CD4-positive, CD25-positive, alpha-beta regulatory T cell (primary cell): ENCODE data around the gene MGAT5B. TPM values are rescaled to one million over a fixed set of nuclear protein-coding genes. Genes with fewer than 3 reads are reported as not detected.
A peak's percentile ranks its signal among the peaks of the same experiment; 100 is the strongest.

ENCODE experiments used
- ATAC-seq, 2 donors: fragments of 150-1000 bp; cut with Tn5 transposase; one replicate each; pipeline ENCODE4 v1.10.0; 2021; ENCODE audit warnings: low read depth in 2 of 2, moderate number of reproducible peaks in 2 of 2, moderate library complexity in 1 of 2
- DNase-seq, 3 donors: peaks; one replicate each; pipeline versions ENCODE4 v3.0.0 to v3.0.0-alpha.2; 2012 to 2022; ENCODE audit warnings: mixed read lengths in 1 of 3
- H3K27ac ChIP-seq: one replicate; pipeline ENCODE4 v1.7.0; 2013; ENCODE audit warnings: mild to moderate bottlenecking, low read length; ENCODE audit not compliant: insufficient read depth, poor library complexity, severe bottlenecking
- H3K27me3 ChIP-seq: one replicate; pipeline ENCODE4 v1.7.0; 2013; ENCODE audit warnings: low read length; ENCODE audit not compliant: control insufficient read depth, insufficient read depth
- H3K36me3 ChIP-seq: one replicate; pipeline ENCODE4 v1.7.0; 2013; ENCODE audit warnings: mild to moderate bottlenecking, low read length, moderate library complexity; ENCODE audit not compliant: control insufficient read depth, insufficient read depth
- H3K4me1 ChIP-seq: 2 replicates; pipeline ENCODE4 v1.7.0; 2013; ENCODE audit warnings: mild to moderate bottlenecking, low read length; ENCODE audit not compliant: insufficient read depth, control insufficient read depth, poor library complexity, severe bottlenecking
- H3K4me3 ChIP-seq: one replicate; pipeline ENCODE4 v1.7.0; 2013; ENCODE audit warnings: low read depth, mild to moderate bottlenecking, low read length, moderate library complexity
- H3K9me3 ChIP-seq, 2 experiments: 1 replicate in 1 of 2; 2 replicates in 1 of 2; pipeline ENCODE4 v1.7.0; 2013; ENCODE audit warnings: low read length in 2 of 2, mild to moderate bottlenecking in 1 of 2, moderate library complexity in 1 of 2; ENCODE audit not compliant: control insufficient read depth in 2 of 2
- H3K27ac Mint-ChIP-seq, 3 donors: one replicate each; pipeline ENCODE4 v1.8.0; 2020 to 2022; ENCODE audit warnings: mild to moderate bottlenecking in 3 of 3, mixed read lengths in 3 of 3, moderate library complexity in 2 of 3
- H3K27me3 Mint-ChIP-seq: one replicate; pipeline ENCODE4 v1.8.0; 2022; ENCODE audit warnings: mild to moderate bottlenecking, mixed read lengths
- H3K36me3 Mint-ChIP-seq: one replicate; pipeline ENCODE4 v1.8.0; 2020; ENCODE audit warnings: mixed read lengths
- H3K4me1 Mint-ChIP-seq, 4 donors: one replicate each; pipeline ENCODE4 v1.8.0; 2020 to 2022; ENCODE audit warnings: mixed read lengths in 4 of 4, mild to moderate bottlenecking in 1 of 4
- H3K4me3 Mint-ChIP-seq, 4 donors: one replicate each; pipeline ENCODE4 v1.8.0; 2020 to 2022; ENCODE audit warnings: mild to moderate bottlenecking in 4 of 4, mixed read lengths in 4 of 4, moderate library complexity in 3 of 4
- H3K9me3 Mint-ChIP-seq, 7 donors: one replicate each; pipeline ENCODE4 v1.8.0; 2020 to 2022; ENCODE audit warnings: mixed read lengths in 7 of 7, mild to moderate bottlenecking in 3 of 7, moderate library complexity in 2 of 7
- polyA plus RNA-seq, 4 donors: library from polyadenylated mRNA; unstranded; fragments of 300-500 nt; fragmentation: Illumina TruSeq; gene quantifications; one replicate each; pipeline ENCODE4 v1.2.3, GENCODE V29; 2021
- total RNA-seq: library from RNA; stranded (reverse); gene quantifications from one replicate; pipeline ENCODE4 v1.2.3, GENCODE V29; 2022

Gene MGAT5B
- total and polyA plus RNA-seq, 5 donors from 2014 or later = not detected

GRCh38 chr17:76867578-76868175 is 527 bp upstream of the MGAT5B start:
- Mint-ChIP-seq H3K9me3 (no peaks in the 10 kb centered on the region), H3K27ac (no peak overlapping the region), H3K4me1 (peaks cover 0 to 13% (median 3%) of the 10 kb centered on the region in 4 donors), H3K4me3 (peak overlapping the region in 3 of 4 donors; percentile 74 to 91 (median 76)), H3K27me3 (peaks cover 42% of the 10 kb centered on the region), H3K36me3 (no peaks in the 10 kb centered on the region)
- DNase-seq (no peak), ATAC-seq (no peak)
- H3K4me3 ChIP-seq = no peak overlapping the region
- H3K36me3 ChIP-seq = no peaks in the 10 kb centered on the region
- H3K27ac ChIP-seq = no peak overlapping the region
- H3K27me3 ChIP-seq = no peaks in the 10 kb centered on the region
- peaks cover 14% of the 10 kb centered on the region for H3K4me1 ChIP-seq
- H3K9me3 ChIP-seq = no peaks in the 10 kb centered on the region

DNA sequence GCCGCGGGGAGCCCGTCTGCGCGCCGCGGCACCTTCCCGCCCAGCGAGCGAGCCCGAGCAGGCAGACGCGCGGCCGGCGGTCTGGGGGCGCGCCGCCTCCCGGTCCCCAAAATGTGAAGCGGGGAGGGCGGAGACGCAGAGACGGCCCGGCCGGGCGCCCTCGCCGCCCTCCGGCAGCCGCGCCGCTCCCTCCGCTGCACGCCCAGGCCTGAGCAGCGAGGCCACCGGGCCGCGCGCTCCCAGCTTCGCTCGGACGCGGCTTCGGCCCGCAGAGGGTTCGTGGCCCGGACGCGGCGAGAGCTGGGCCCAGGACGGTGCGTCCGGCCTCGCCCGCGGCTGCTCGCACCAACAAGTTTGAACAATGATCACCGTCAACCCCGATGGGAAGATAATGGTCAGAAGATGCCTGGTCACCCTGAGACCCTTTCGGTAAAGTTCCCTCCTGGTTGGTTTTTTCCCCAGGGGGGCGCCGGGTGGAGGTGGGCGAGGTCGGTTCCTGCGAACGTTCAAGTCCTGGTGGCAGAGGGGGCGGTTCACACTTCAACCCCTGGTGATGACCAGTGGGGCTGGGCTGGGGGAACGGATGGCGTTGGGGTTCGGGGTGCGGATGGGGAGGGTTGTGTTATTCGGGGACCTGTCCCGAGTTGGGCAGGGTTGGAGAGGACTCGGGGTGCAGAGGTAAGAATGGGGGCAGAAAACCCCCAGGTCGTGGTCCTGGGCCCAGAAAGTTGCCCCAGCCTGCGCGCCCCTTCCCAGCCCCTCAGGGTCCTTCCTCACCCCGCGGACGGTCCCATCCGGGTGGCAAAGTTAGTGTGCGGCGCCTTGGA is 678 bp downstream of the MGAT5B start:
- Histone ChIP-seq H3K36me3 (no peaks in the 10 kb centered on the region), H3K27ac (no peak overlapping the region), H3K27me3 (no peaks in the 10 kb centered on the region), H3K4me1 (peaks cover 14% of the 10 kb centered on the region), H3K4me3 (no peak overlapping the region), H3K9me3 (no peaks in the 10 kb centered on the region)
- Mint-ChIP-seq H3K4me3 (peak overlapping the region in 2 of 4 donors; percentile 50 to 61), H3K27ac (no peak overlapping the region), H3K36me3 (no peaks in the 10 kb centered on the region), H3K4me1 (peaks cover 0 to 13% (median 3%) of the 10 kb centered on the region in 4 donors), H3K27me3 (peaks cover 44% of the 10 kb centered on the region), H3K9me3 (no peaks in the 10 kb centered on the region)
- ATAC-seq (no peak), DNase-seq (no peak)

DNA sequence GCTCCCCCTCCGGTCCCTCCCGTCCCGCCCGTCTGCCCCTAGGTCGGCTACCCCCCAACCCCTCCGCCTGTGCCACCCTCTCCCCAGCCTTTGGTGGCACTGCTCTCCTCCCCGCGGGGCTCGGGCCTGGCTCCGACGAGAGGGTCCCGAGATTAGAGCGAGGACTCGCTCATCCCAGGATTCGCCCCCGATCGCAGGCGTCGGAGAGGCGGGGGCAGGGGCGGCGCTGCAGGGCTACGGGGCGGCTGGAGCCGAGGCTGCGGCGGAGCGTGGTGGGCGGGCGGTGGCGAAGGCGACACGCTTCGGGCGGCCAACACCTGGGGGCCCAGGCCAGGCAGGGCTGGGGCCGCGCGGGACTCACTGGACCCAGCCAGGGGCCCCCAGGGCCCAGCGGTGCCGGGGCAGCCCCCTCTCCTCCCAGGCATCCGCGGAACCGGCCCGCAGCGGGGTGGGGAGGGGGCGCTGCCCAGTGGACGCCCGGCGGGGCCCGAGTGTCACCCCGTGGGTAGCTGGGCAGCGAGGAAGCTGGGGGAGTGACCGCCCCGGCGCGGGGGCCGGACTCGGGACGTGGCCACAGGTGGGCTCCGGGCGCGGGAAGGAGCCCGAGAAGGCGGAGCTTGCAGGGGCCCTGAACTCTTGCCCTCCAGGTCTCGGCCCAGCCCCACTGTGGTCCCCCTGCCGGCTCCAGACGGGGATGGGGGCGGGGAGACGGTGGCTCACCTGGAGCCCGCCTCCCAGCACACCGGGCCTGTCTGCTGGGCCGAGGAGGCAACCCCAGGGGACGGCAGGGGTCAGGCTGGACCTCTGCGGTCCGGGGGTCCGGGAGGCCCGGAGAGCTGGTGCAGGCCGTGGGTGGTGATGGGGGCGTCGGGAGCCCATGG is 1.5 kb downstream of the MGAT5B start:
- no peaks in the 10 kb centered on the region for H3K27me3 ChIP-seq
- Mint-ChIP-seq H3K27ac (no peak overlapping the region), H3K27me3 (peaks cover 44% of the 10 kb centered on the region), H3K36me3 (no peaks in the 10 kb centered on the region), H3K9me3 (no peaks in the 10 kb centered on the region), H3K4me3 (no peak overlapping the region), H3K4me1 (peaks cover 0 to 13% (median 3%) of the 10 kb centered on the region in 4 donors)
- ATAC-seq (no peak), DNase-seq (no peak)
- H3K4me1 ChIP-seq = peaks cover 14% of the 10 kb centered on the region
- H3K36me3 ChIP-seq = no peaks in the 10 kb centered on the region
- H3K4me3 ChIP-seq = no peak overlapping the region
- H3K27ac ChIP-seq = no peak overlapping the region
- H3K9me3 ChIP-seq = peaks cover 0 to 3% of the 10 kb centered on the region in 2 experiments

DNA sequence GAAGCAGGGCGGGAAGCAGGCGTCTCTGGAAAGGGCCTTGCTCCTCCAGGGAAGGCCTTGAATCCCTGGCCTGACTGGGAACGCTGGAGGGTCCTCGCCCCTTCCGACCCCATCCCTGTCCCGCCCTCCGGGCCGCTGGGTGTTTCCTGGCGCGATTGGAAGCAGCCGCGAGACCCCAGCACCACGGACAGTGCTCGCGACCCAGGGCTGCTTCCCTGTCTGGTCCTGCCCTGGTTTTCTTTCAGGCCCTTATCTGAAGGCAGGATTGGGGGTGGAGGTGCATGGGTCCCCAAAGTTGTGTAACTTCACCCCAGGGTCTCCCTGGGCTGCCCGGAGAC is 2.1 kb downstream of the MGAT5B start:
- peaks cover 14% of the 10 kb centered on the region for H3K4me1 ChIP-seq
- peaks cover 0 to 9% of the 10 kb centered on the region in 2 experiments for H3K9me3 ChIP-seq
- no peak for DNase-seq
- no peaks in the 10 kb centered on the region for H3K36me3 Mint-ChIP-seq
- H3K36me3 ChIP-seq = no peaks in the 10 kb centered on the region
- ATAC-seq = no peak
- H3K9me3 Mint-ChIP-seq = peaks cover 0 to 3% (median 0%) of the 10 kb centered on the region in 7 donors
- H3K4me3 ChIP-seq = no peak overlapping the region
- no peak overlapping the region for H3K27ac ChIP-seq
- H3K27me3 ChIP-seq = no peaks in the 10 kb centered on the region
- H3K4me3 Mint-ChIP-seq = no peak overlapping the region
- peaks cover 44% of the 10 kb centered on the region for H3K27me3 Mint-ChIP-seq
- H3K27ac Mint-ChIP-seq = peak overlapping the region in 1 of 3 donors; percentile 32
- peaks cover 0 to 13% (median 3%) of the 10 kb centered on the region in 4 donors for H3K4me1 Mint-ChIP-seq

DNA sequence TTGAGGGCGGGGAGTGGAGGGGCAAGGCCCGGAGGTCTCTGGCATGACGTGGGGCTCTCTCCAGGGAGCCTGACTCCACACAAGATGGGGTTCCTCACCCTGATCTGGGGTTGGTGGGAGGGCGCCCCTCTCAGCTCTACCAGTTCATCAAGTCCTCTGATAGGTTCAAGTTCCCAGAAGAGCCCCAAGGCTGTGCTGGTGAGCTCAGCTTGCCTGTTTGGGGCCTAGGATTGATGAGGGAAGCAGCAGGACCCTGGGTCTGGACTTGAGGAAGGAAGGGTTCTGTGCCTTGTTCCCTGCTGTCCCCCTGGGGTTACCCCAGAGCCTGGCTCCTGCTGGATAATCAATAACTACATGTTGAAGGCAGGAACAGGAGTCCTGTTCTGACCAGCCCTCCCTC is 3.5 kb downstream of the MGAT5B start:
- H3K9me3 ChIP-seq = peaks cover 2 to 14% of the 10 kb centered on the region in 2 experiments
- peaks cover 14% of the 10 kb centered on the region for H3K4me1 ChIP-seq
- H3K36me3 ChIP-seq = no peaks in the 10 kb centered on the region
- H3K27ac ChIP-seq = no peak overlapping the region
- H3K27ac Mint-ChIP-seq = no peak overlapping the region
- no peak for DNase-seq
- H3K36me3 Mint-ChIP-seq = no peaks in the 10 kb centered on the region
- H3K4me3 ChIP-seq = no peak overlapping the region
- ATAC-seq = no peak
- H3K27me3 ChIP-seq = no peaks in the 10 kb centered on the region
- H3K4me1 Mint-ChIP-seq = peaks cover 0 to 13% (median 3%) of the 10 kb centered on the region in 4 donors
- peaks cover 40% of the 10 kb centered on the region for H3K27me3 Mint-ChIP-seq
- peak overlapping the region in 3 of 4 donors; percentile 32 to 63 (median 46) for H3K4me3 Mint-ChIP-seq
- H3K9me3 Mint-ChIP-seq = peaks cover 0 to 7% (median 0%) of the 10 kb centered on the region in 7 donors

DNA sequence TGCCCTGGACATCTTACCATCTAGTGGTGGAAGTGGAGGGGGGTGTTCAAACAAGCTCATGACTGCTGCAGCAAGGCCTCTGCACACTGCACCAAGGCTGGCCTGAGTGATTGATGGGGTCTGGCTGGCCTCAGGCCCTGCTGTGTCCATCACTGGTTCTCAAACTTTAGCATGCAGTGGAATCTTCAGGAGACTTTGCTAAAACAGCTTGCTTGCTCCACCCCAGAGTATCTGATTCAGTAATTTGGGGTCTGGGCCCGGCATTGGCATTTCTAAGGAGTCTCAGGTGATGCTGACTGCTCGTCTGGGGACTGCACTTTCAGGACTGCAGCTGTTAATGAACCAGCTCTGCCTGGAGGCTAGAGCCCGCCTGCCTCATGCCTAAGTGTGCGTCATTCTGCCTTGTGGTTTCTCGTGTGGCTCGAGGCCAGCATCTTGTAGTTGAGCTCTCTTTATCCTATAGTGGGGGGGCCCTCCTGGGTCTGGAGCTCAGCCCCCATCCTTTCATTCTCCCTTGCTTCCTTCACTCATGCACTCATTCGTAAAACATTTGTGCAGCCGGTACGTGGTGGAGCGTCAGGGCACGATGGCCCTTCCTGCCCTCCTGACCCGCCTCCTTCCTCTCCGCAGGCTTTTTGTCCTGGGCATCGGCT is 4.1 kb downstream of the MGAT5B start:
- Histone ChIP-seq H3K27ac (no peak overlapping the region), H3K27me3 (no peaks in the 10 kb centered on the region), H3K36me3 (no peaks in the 10 kb centered on the region), H3K9me3 (peaks cover 2 to 14% of the 10 kb centered on the region in 2 experiments), H3K4me1 (peaks cover 14% of the 10 kb centered on the region), H3K4me3 (no peak overlapping the region)
- Mint-ChIP-seq H3K27ac (no peak overlapping the region), H3K27me3 (peaks cover 36% of the 10 kb centered on the region), H3K9me3 (peaks cover 0 to 7% (median 0%) of the 10 kb centered on the region in 7 donors), H3K4me1 (peaks cover 0 to 13% (median 3%) of the 10 kb centered on the region in 4 donors), H3K36me3 (no peaks in the 10 kb centered on the region), H3K4me3 (no peak overlapping the region)
- DNase-seq = no peak
- ATAC-seq = peak in 1 of 2 donors; percentile 15

GRCh38 chr17:76872874-76873221 is 4.6 kb downstream of the MGAT5B start:
- no peaks in the 10 kb centered on the region for H3K36me3 Mint-ChIP-seq
- H3K9me3 Mint-ChIP-seq = peaks cover 0 to 7% (median 0%) of the 10 kb centered on the region in 7 donors

More at GRCh38 chr17:76872874-76873221, 4.6 kb downstream of the MGAT5B start:
- peaks cover 2 to 14% of the 10 kb centered on the region in 2 experiments for H3K9me3 ChIP-seq
- DNase-seq (no peak), ATAC-seq (no peak)
- H3K4me1 ChIP-seq = peaks cover 14% of the 10 kb centered on the region
- Mint-ChIP-seq H3K4me1 (peaks cover 0 to 9% (median 2%) of the 10 kb centered on the region in 4 donors), H3K27ac (no peak overlapping the region), H3K4me3 (no peak overlapping the region), H3K27me3 (peaks cover 31% of the 10 kb centered on the region)
- no peaks in the 10 kb centered on the region for H3K27me3 ChIP-seq
- no peak overlapping the region for H3K27ac ChIP-seq
- no peak overlapping the region for H3K4me3 ChIP-seq
- no peaks in the 10 kb centered on the region for H3K36me3 ChIP-seq
